MCF 10A (cell line): ENCODE measurements around the gene NFIB. TPM values are rescaled to one million over a fixed set of nuclear protein-coding genes. Genes with fewer than 3 reads are reported as not detected.
A peak's percentile ranks its signal among the peaks of the same experiment; 100 is the strongest.

Experiments
- BruUV-seq: library from RNA; stranded (reverse); fragments of 400-500 nt; replicated peaks from 2 replicates; lab custom pipeline; 2021; lab: Mats Ljungman, UMichigan
- CTCF ChIA-PET: fragments of 300-600 bp; sonication (Branson Sonifier 250); formaldehyde crosslinking; extraction: SDS; loops from one replicate; lab custom pipeline; 2021; ENCODE audit warnings: antibody characterized with exemption, inconsistent platforms; lab: Yijun Ruan, JAX
- POLR2A ChIA-PET: fragments of 300-600, 350-650 bp; sonication (Branson Sonifier 250); formaldehyde crosslinking; extraction: SDS; loops from one replicate; lab custom pipeline; 2020; ENCODE audit warnings: antibody characterized with exemption, inconsistent platforms; lab: Yijun Ruan, JAX
- DNase-seq: peaks from one replicate; pipeline ENCODE4 v3.0.0-alpha.2; 2018; ENCODE audit not compliant: unreplicated experiment
- H3K27ac Mint-ChIP-seq: one replicate; pipeline ENCODE4 v1.8.0; 2022; ENCODE audit warnings: mild to moderate bottlenecking, low read depth, mixed read lengths; ENCODE audit not compliant: unreplicated experiment
- H3K27me3 Mint-ChIP-seq: one replicate; pipeline ENCODE4 v1.8.0; 2022; ENCODE audit warnings: mixed read lengths; ENCODE audit not compliant: insufficient read depth, unreplicated experiment
- H3K36me3 Mint-ChIP-seq: one replicate; pipeline ENCODE4 v1.8.0; 2022; ENCODE audit warnings: mild to moderate bottlenecking, moderate library complexity, mixed read lengths; ENCODE audit not compliant: insufficient read depth, unreplicated experiment
- H3K4me1 Mint-ChIP-seq: one replicate; pipeline ENCODE4 v1.8.0; 2022; ENCODE audit warnings: mixed read lengths; ENCODE audit not compliant: insufficient read depth, unreplicated experiment
- H3K4me3 Mint-ChIP-seq: one replicate; pipeline ENCODE4 v1.8.0; 2022; ENCODE audit warnings: mild to moderate bottlenecking, moderate library complexity, mixed read lengths; ENCODE audit not compliant: unreplicated experiment
- H3K9me3 Mint-ChIP-seq: one replicate; pipeline ENCODE4 v1.8.0; 2022; ENCODE audit warnings: mixed read lengths; ENCODE audit not compliant: unreplicated experiment
- intact Hi-C: fragments of 100-400 bp; cut with micrococcal nuclease; formaldehyde crosslinking; loops from 2 replicates; pipeline ENCODE4 v1.14.1; 2022
- total RNA-seq: library from RNA; stranded (reverse); gene quantifications from 2 replicates; pipeline ENCODE4 v1.2.3, GENCODE V29; 2022
- TF ChIP-seq, protein P1 (sequence below): fragments of 200-600 bp; IDR thresholded peaks from one replicate; pipeline ENCODE4 v1.8.0; 2022; ENCODE audit warnings: antibody characterized with exemption, mild to moderate bottlenecking; ENCODE audit not compliant: unreplicated experiment

The NFIB gene
- total RNA-seq, 1 experiment from 2014 or later: 70.8 TPM

DNA sequence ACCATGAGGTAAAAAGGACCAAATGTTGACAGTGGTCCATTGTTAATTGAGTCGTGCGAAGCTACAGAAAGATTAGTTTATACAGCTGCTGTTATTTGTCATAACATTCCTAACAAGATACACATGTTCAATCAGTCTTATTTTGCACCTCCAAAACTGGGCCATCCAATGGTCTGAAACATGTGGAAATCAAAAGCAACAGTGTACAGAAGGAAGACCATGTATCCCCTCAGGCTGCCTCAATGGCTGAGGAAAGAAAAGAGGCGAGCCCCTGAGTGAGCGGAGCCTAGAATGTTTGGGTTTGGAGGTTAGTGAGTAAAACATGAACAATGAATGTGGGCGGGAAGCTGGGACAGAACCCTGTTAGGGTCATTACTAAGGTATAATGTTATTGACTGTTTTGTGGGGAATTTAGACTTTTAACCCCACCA, 35.6 kb downstream of the NFIB start:
- Mint-ChIP-seq H3K36me3 (peaks cover 15% of the 10 kb centered on the region), H3K4me3 (peak overlapping the region; percentile 54), H3K9me3 (no peaks in the 10 kb centered on the region), H3K4me1 (peaks cover 66% of the 10 kb centered on the region), H3K27ac (peak overlapping the region; percentile 63), H3K27me3 (no peaks in the 10 kb centered on the region)
- ChIA-PET POLR2A (interaction anchor here (0.6 to 3.2 kb wide), 12 partner anchors 10 to 215 kb away, joined by 3 to 16 read pairs (median 4); partner anchors contain the start of gene NFIB), CTCF (interaction anchor here (0.6 to 1.5 kb wide), 2 partner anchors 24 to 73 kb away, joined by 3 to 4 read pairs; no protein-coding TSS in a partner anchor)
- BruUV-seq: no TSS peak
- TF ChIP-seq, protein P1, sequence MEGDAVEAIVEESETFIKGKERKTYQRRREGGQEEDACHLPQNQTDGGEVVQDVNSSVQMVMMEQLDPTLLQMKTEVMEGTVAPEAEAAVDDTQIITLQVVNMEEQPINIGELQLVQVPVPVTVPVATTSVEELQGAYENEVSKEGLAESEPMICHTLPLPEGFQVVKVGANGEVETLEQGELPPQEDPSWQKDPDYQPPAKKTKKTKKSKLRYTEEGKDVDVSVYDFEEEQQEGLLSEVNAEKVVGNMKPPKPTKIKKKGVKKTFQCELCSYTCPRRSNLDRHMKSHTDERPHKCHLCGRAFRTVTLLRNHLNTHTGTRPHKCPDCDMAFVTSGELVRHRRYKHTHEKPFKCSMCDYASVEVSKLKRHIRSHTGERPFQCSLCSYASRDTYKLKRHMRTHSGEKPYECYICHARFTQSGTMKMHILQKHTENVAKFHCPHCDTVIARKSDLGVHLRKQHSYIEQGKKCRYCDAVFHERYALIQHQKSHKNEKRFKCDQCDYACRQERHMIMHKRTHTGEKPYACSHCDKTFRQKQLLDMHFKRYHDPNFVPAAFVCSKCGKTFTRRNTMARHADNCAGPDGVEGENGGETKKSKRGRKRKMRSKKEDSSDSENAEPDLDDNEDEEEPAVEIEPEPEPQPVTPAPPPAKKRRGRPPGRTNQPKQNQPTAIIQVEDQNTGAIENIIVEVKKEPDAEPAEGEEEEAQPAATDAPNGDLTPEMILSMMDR: no peak
- intact Hi-C loops: no loop called here
- DNase-seq: peak; percentile 51

DNA sequence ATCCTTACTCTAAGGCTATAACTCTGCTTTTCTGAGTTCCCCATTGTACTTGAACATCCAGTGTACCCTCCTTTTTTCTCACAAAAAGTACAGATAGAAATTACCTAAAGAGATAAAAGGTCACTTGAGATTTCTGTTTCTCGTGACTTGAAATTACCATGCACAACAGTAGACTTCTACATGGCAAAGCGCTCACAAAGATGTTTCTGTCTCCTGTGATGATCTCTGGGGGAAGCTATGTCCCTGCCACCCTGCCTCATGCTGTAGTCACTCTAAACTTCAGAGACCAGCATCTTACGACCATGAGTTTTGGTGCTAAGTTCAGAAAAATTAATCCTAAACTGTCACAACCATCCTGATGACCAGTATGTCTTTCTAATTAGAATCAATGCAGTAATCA, 36.2 kb downstream of the NFIB start:
- intact Hi-C loops: no loop called here
- no TSS peak for BruUV-seq
- peak overlapping the region; percentile 63 for H3K27ac Mint-ChIP-seq
- DNase-seq: no peak
- H3K27me3 Mint-ChIP-seq: no peaks in the 10 kb centered on the region
- peaks cover 67% of the 10 kb centered on the region for H3K4me1 Mint-ChIP-seq
- CTCF ChIA-PET: interaction anchor here (1.2 to 1.5 kb wide), 2 partner anchors 13 to 24 kb away, joined by 4 read pairs; no protein-coding TSS in a partner anchor
- POLR2A ChIA-PET: interaction anchor here (0.5 to 3.2 kb wide), 28 partner anchors 9 to 1566 kb away, joined by 3 to 18 read pairs (median 4); partner anchors contain the start of gene NFIB
- H3K4me3 Mint-ChIP-seq: peak overlapping the region; percentile 54
- no peaks in the 10 kb centered on the region for H3K9me3 Mint-ChIP-seq
- TF ChIP-seq, protein P1: no peak
- H3K36me3 Mint-ChIP-seq: peaks cover 17% of the 10 kb centered on the region

DNA sequence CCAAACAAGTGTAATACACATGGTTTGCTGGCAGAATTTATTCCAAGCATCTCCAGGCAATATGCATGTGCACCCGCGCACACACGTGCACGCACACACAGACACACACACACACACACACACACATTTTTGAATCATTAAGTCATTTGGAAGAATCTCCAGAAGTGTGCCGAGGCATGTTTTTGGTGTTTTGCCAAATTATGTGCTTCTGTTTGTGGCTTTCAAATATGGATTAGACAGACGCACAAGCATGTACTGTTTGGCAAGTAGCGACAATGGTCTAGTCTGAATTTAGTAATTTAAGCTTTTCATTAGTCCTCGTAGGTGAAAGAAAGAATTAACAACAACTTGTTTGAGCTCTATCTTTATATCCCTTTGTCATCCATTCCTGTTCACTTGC, 36.7 kb downstream of the NFIB start:
- Mint-ChIP-seq H3K4me3 (peak overlapping the region; percentile 54), H3K9me3 (no peaks in the 10 kb centered on the region), H3K27me3 (no peaks in the 10 kb centered on the region), H3K36me3 (peaks cover 17% of the 10 kb centered on the region), H3K27ac (peak overlapping the region; percentile 63), H3K4me1 (peaks cover 71% of the 10 kb centered on the region)
- no TSS peak for BruUV-seq
- TF ChIP-seq, protein P1: no peak
- intact Hi-C loops: no loop called here
- POLR2A ChIA-PET: interaction anchor here (0.5 to 3.2 kb wide), 32 partner anchors 8 to 1565 kb away, joined by 3 to 18 read pairs (median 4); partner anchors contain the start of gene NFIB
- CTCF ChIA-PET: interaction anchor here (0.7 to 1.5 kb wide), 3 partner anchors 14 to 73 kb away, joined by 4 read pairs; no protein-coding TSS in a partner anchor
- peak; percentile 83 for DNase-seq

DNA sequence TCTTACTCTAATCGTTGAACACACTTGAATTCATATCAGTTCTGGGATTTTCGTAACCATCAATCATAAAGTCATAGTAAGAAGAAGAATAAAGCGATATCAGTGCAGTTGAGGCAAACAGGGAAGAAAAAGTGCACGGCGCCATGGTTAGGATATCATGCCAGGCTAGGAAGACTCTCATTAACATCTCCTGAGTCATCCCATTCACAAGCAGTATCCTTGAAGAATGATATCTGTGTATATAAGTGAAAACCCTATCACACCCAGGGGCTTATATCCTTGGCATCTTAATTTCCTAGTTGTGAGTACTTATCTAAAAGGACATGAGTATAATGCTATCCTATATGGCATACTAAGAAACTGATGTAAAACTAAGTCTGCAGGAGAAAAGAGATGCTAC, 38.6 kb downstream of the NFIB start:
- Mint-ChIP-seq H3K27ac (no peak overlapping the region), H3K4me1 (peaks cover 75% of the 10 kb centered on the region), H3K9me3 (no peaks in the 10 kb centered on the region), H3K36me3 (peaks cover 17% of the 10 kb centered on the region), H3K27me3 (no peaks in the 10 kb centered on the region), H3K4me3 (no peak overlapping the region)
- intact Hi-C loops: no loop called here
- TF ChIP-seq, protein P1: no peak
- ChIA-PET CTCF (interaction anchor here (0.7 to 1.0 kb wide), 2 partner anchors 33 to 1376 kb away, joined by 3 read pairs; no protein-coding TSS in a partner anchor), POLR2A (interaction anchor here (0.6 to 2.7 kb wide), 5 partner anchors 10 to 32 kb away, joined by 3 to 18 read pairs (median 5); no protein-coding TSS in a partner anchor)
- no peak for DNase-seq
- no TSS peak for BruUV-seq
